ENCODE data around the gene TRIM56. TPM values are rescaled to one million over a fixed set of nuclear protein-coding genes. Genes with fewer than 3 reads are reported as not detected.

The TRIM56 gene
- total and polyA plus RNA-seq, 2 of the 4 experiments (the other 2 are of a cell fraction), result 3.9 to 5.9 TPM

GRCh38 chr7:101125989-101126650 lies 40.8 kb downstream of the TRIM56 start (continued):
- TF ChIP-seq MXI1 (IDR thresholded peaks at IDR 0.05; ENCODE audit: borderline replicate concordance, low read depth, low read length), result peak; percentile 57; the same call in 1 of the 2 replicates
- peak; percentile 90 for TF ChIP-seq USF2 (IDR thresholded peaks at IDR 0.05; ENCODE audit: low read depth, low read length)
- TF ChIP-seq NFE2L2 (IDR thresholded peaks at IDR 0.05; ENCODE audit: low read depth, low read length), result no peak
- TF ChIP-seq POLR2A (IDR thresholded peaks at IDR 0.05; ENCODE audit: low read depth, low read length), result no peak
- peak; percentile 81 for TF ChIP-seq BHLHE40 (IDR thresholded peaks at IDR 0.05; ENCODE audit: low read depth, low read length)

Measured in IMR-90 (cell line).